Measurements from ENCODE around the gene PKIG.

GRCh38 chr20:44601236-44601671 is 18.9 kb downstream of the PKIG start:
- no peak for TF ChIP-seq CTCF (IDR thresholded peaks at IDR 0.05)
- TF ChIP-seq POLR2A (IDR thresholded peaks at IDR 0.05): no peak
- no peak for TF ChIP-seq EP300 (IDR thresholded peaks at IDR 0.05)

Data from ovary (tissue), 3 donors.